Measurements from ENCODE around the gene GFY.

GRCh38 chr19:49473868-49474541, 48.8 kb downstream of the GFY start, which contains the start of gene FLT3LG:
- no peak for TF ChIP-seq YY1 (IDR thresholded peaks at IDR 0.05; ENCODE audit: insufficient read depth, insufficient read length)
- no peak for TF ChIP-seq ZNF274 (IDR thresholded peaks at IDR 0.05; ENCODE audit: low read depth, low read length)

Data from NT2/D1 (cell line).